Measurements from ENCODE around the gene ST3GAL3. TPM values are rescaled to one million over a fixed set of nuclear protein-coding genes. Genes with fewer than 3 reads are reported as not detected.

Gene ST3GAL3
- total RNA-seq, 1 donor from 2014 or later, result 11.4 TPM

GRCh38 chr1:43736819-43737218 is 29.5 kb downstream of the ST3GAL3 start:
- H3K27ac Mint-ChIP-seq (ENCODE audit: unreplicated experiment), result no peak overlapping the region
- H3K4me1 ChIP-seq (ENCODE audit: insufficient read depth, low read length), result no peaks in the 10 kb centered on the region
- no peaks in the 10 kb centered on the region for H3K27me3 ChIP-seq (ENCODE audit: insufficient read depth, low read length)
- no peak overlapping the region for H3K27ac ChIP-seq (ENCODE audit: low read depth, low read length)
- no peak overlapping the region for H3K4me3 Mint-ChIP-seq (ENCODE audit: unreplicated experiment)
- H3K4me1 Mint-ChIP-seq (ENCODE audit: low read depth, unreplicated experiment), result no peaks in the 10 kb centered on the region
- H3K4me3 ChIP-seq (ENCODE audit: insufficient read depth, low read depth, low read length), result no peak overlapping the region
- H3K27me3 Mint-ChIP-seq (ENCODE audit: low read depth, unreplicated experiment), result no peaks in the 10 kb centered on the region
- H2AFZ ChIP-seq (ENCODE audit: low read depth, low read length), result no peak overlapping the region
- no peak overlapping the region for H3K4me2 ChIP-seq (ENCODE audit: low read length)
- DNase-seq (ENCODE audit: low read depth) (no peak), FAIRE-seq (no peak)
- TF ChIP-seq CTCF (IDR thresholded peaks at IDR 0.05; ENCODE audit: insufficient read depth, low read depth, low read length), result no peak
- TF ChIP-seq EZH2 (IDR thresholded peaks at IDR 0.05; ENCODE audit: insufficient read depth, low read length), result no peak
- H4K20me1 ChIP-seq (ENCODE audit: insufficient read depth, low read length), result peaks cover 19% of the 10 kb centered on the region
- peaks cover 6% of the 10 kb centered on the region for H3K36me3 Mint-ChIP-seq (ENCODE audit: low read depth, unreplicated experiment)
- peaks cover 35% of the 10 kb centered on the region for H3K79me2 ChIP-seq (ENCODE audit: insufficient read depth, low read length)
- H3K9me3 Mint-ChIP-seq (ENCODE audit: unreplicated experiment), result no peaks in the 10 kb centered on the region
- no peaks in the 10 kb centered on the region for H3K9me3 ChIP-seq (ENCODE audit: insufficient read depth, low read depth, low read length)
- H3K9ac ChIP-seq (ENCODE audit: low read length), result no peak overlapping the region
- peaks cover under 1% of the 10 kb centered on the region for H3K36me3 ChIP-seq (ENCODE audit: insufficient read depth, low read length)

DNA sequence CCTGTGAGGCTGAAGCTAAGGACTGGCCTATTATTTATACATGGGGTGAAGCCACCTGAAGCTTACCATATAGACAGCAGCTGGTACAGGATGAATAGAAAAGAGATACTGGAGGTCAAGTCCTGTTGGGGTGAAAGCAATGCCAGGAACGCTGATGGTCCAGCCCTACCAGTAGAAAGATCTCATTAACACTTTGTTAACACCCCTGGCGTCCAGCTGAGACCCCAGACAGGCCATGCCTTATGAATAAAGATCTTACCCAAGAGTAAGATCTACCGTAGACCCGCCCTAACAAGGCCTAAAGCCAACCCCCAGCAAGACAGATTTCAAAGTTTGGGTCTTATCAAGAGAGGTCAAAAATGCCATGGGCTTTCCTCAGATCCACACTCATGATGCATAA is 34.7 kb downstream of the ST3GAL3 start:
- peaks cover 3% of the 10 kb centered on the region for H3K36me3 ChIP-seq (ENCODE audit: insufficient read depth, low read length)
- H3K36me3 Mint-ChIP-seq (ENCODE audit: low read depth, unreplicated experiment), result peaks cover 4% of the 10 kb centered on the region
- no peak overlapping the region for H3K27ac Mint-ChIP-seq (ENCODE audit: unreplicated experiment)
- H3K9ac ChIP-seq (ENCODE audit: low read length), result no peak overlapping the region
- H3K27ac ChIP-seq (ENCODE audit: low read depth, low read length), result no peak overlapping the region
- H3K27me3 ChIP-seq (ENCODE audit: insufficient read depth, low read length), result no peaks in the 10 kb centered on the region
- no peaks in the 10 kb centered on the region for H3K27me3 Mint-ChIP-seq (ENCODE audit: low read depth, unreplicated experiment)
- FAIRE-seq (no peak), DNase-seq (ENCODE audit: low read depth) (no peak)
- peaks cover 13% of the 10 kb centered on the region for H4K20me1 ChIP-seq (ENCODE audit: insufficient read depth, low read length)
- H3K4me1 Mint-ChIP-seq (ENCODE audit: low read depth, unreplicated experiment), result no peaks in the 10 kb centered on the region
- H2AFZ ChIP-seq (ENCODE audit: low read depth, low read length), result no peak overlapping the region
- H3K9me3 Mint-ChIP-seq (ENCODE audit: unreplicated experiment), result no peaks in the 10 kb centered on the region
- H3K79me2 ChIP-seq (ENCODE audit: insufficient read depth, low read length), result peaks cover 8% of the 10 kb centered on the region
- no peaks in the 10 kb centered on the region for H3K9me3 ChIP-seq (ENCODE audit: insufficient read depth, low read depth, low read length)
- H3K4me3 Mint-ChIP-seq (ENCODE audit: unreplicated experiment), result no peak overlapping the region
- H3K4me3 ChIP-seq (ENCODE audit: insufficient read depth, low read depth, low read length), result no peak overlapping the region
- H3K4me1 ChIP-seq (ENCODE audit: insufficient read depth, low read length), result no peaks in the 10 kb centered on the region
- H3K4me2 ChIP-seq (ENCODE audit: low read length), result no peak overlapping the region
- TF ChIP-seq EZH2 (IDR thresholded peaks at IDR 0.05; ENCODE audit: insufficient read depth, low read length), result no peak
- no peak for TF ChIP-seq CTCF (IDR thresholded peaks at IDR 0.05; ENCODE audit: insufficient read depth, low read depth, low read length)

GRCh38 chr1:43743206-43743605 is 35.9 kb downstream of the ST3GAL3 start:
- no peak for DNase-seq (ENCODE audit: low read depth)
- H3K9me3 ChIP-seq (ENCODE audit: insufficient read depth, low read depth, low read length), result no peaks in the 10 kb centered on the region
- no peaks in the 10 kb centered on the region for H3K27me3 Mint-ChIP-seq (ENCODE audit: low read depth, unreplicated experiment)
- no peak overlapping the region for H2AFZ ChIP-seq (ENCODE audit: low read depth, low read length)
- TF ChIP-seq EZH2 (IDR thresholded peaks at IDR 0.05; ENCODE audit: insufficient read depth, low read length) (no peak), CTCF (IDR thresholded peaks at IDR 0.05; ENCODE audit: insufficient read depth, low read depth, low read length) (no peak)
- H3K4me3 Mint-ChIP-seq (ENCODE audit: unreplicated experiment), result no peak overlapping the region
- no peak overlapping the region for H3K4me3 ChIP-seq (ENCODE audit: insufficient read depth, low read depth, low read length)
- H4K20me1 ChIP-seq (ENCODE audit: insufficient read depth, low read length), result peaks cover 13% of the 10 kb centered on the region
- H3K27ac Mint-ChIP-seq (ENCODE audit: unreplicated experiment), result no peak overlapping the region
- H3K4me2 ChIP-seq (ENCODE audit: low read length), result no peak overlapping the region
- H3K27me3 ChIP-seq (ENCODE audit: insufficient read depth, low read length), result no peaks in the 10 kb centered on the region
- peaks cover 4% of the 10 kb centered on the region for H3K36me3 Mint-ChIP-seq (ENCODE audit: low read depth, unreplicated experiment)
- peaks cover 8% of the 10 kb centered on the region for H3K79me2 ChIP-seq (ENCODE audit: insufficient read depth, low read length)
- no peaks in the 10 kb centered on the region for H3K4me1 Mint-ChIP-seq (ENCODE audit: low read depth, unreplicated experiment)
- no peaks in the 10 kb centered on the region for H3K9me3 Mint-ChIP-seq (ENCODE audit: unreplicated experiment)
- H3K9ac ChIP-seq (ENCODE audit: low read length), result no peak overlapping the region
- no peak overlapping the region for H3K27ac ChIP-seq (ENCODE audit: low read depth, low read length)
- H3K36me3 ChIP-seq (ENCODE audit: insufficient read depth, low read length), result peaks cover 3% of the 10 kb centered on the region
- no peak for FAIRE-seq
- no peaks in the 10 kb centered on the region for H3K4me1 ChIP-seq (ENCODE audit: insufficient read depth, low read length)

Data from astrocyte (in vitro differentiated cells and primary cell).